Hematopoietic multipotent progenitor cell treated with erythropoietin and hydrocortisone succinate and interleukin-3 and kit ligand, for 8 days (in vitro differentiated cells): ENCODE data around the gene HTR3A.
"Not testable (repeated sequence)": the region's sequence is repeated elsewhere in the genome, so short reads cannot be mapped to it uniquely, and the experiment has no call there.

Source experiments
- DNase-seq: peaks from one replicate; pipeline ENCODE4 v3.0.0-alpha.2; 2015

HTR3A gene

GRCh38 chr11:113974741-113975470 lies at the start of gene HTR3A:
Gene HTR3A, plus strand, starts transcription at chr11:113975108. Its CDS starts 218 bp downstream, at chr11:113975326.
- no peak for DNase-seq

GRCh38 chr11:113926273-113927197 lies 48.4 kb upstream of the HTR3A start:
- DNase-seq, result no peak

GRCh38 chr11:113928311-113928710 lies 46.6 kb upstream of the HTR3A start:
- no peak for DNase-seq

DNA sequence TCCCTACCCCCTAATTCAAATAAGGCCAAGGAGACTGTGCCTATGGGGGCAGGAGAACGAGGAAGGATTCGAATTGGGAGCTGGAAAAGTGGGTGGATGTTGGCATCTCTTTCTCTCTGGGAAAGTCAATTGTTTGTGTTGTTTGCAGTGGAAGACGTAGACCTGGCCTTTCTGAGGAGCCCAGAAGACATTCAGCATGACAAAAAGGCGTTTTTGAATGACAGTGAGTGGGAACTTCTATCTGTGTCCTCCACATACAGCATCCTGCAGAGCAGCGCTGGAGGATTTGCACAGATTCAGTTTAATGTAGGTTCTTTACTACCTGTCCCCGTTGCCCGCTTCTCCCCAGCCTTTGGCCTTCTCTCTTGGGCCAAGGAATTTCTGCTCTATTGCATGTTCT lies 42.1 kb upstream of the HTR3A start:
- DNase-seq, result no peak

DNA sequence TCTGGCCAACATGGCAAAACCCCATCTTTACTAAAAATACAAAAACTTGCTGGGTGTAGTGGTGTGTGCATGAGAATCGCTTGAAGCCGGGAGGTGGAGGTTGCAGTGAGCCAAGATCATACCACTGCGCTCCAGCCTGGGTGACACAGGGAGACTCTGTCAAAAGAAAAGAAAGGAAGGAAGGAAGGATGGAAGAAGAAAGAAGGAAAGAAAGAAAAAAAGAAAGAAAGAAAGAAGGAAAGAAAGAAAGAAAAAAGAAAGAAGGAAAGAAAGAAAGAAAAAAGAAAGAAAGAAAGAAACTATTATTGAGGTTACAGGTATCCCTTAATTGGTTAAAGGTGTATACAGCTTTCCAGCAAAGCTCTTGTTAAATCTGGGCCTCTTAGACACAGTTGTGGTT lies 40.7 kb upstream of the HTR3A start:
- DNase-seq, result not testable (repeated sequence)

- DNase-seq, result no peak
Observed at GRCh38 chr11:113934761-113935160, 40.1 kb upstream of the HTR3A start.

DNA sequence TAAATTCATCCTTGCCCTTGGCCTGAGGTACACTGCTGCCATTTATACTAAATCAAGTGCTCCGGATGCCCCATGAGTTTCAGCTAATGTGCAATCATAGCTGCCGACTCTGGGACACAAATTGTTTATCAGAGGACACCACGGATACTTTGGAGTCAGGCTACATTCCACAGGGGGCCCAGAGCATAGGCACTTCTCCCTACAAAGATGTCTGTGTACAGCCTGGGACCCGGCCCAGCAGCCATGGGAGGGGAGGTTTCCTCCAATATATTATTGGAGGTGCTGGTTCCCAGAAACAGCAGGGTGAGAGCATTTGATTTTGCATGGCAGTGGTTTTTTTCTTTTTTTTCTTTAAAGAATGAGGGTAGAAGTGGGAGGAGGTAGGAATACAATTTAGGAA lies 39.0 kb upstream of the HTR3A start:
- DNase-seq, result no peak

DNA sequence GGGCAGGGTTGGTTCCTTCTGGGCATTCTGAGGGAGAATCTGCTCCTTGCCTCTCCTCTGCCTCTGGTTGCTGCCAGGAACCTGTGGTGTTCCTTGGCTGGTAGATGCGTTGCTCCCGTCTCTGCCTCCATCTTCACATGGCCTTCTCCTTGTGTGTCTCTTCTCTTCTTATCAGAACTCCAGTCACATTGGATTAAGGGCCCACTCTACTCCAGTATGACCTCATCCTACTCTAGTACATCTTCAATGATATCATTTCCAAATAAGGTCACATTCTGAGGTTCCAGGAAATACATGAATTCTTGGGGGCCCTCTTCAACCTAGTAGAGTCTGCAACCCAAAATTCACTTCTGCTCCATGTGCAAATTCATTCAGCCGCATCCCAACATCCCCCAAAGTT lies 37.0 kb upstream of the HTR3A start:
- DNase-seq, result no peak

DNA sequence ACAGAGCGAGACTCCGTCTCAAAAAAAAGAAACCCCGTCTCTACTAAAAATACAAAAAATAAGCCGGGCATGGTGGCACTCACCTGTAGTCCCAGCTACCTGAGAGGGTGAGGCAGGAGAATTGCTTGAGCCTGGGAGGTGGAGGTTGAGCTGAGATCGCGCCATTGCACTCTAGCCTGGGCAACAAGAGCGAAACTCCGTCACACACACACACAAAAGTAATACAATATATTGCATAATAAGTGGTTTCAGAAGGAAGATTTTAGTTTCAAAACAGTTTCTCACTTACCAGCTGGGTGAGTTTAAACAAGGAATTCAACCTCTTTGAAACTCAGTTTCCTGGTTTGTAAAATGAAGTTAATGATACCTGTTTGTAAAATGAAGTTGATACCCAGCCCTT lies 32.7 kb upstream of the HTR3A start:
- no peak for DNase-seq

DNA sequence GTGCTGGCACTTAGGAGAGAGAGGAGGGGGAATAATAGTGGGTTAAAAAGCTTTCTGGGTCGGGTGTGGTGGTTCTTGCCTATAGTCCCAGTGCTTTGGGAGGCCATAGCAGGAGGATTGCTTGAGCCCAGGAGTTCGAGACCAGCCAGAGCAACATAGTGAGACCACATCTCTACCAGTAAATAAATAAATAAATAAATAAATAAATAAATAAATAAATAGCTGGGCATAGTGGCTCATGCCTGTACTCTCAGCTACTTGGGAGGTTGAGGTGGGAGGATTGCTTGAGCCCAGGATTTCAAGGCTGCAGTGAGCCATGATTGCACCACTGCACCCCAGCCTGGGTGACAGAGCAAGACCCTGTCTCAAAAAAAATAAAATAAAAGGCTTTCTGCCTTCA lies 28.7 kb upstream of the HTR3A start:
- DNase-seq, result not testable (repeated sequence)

DNA sequence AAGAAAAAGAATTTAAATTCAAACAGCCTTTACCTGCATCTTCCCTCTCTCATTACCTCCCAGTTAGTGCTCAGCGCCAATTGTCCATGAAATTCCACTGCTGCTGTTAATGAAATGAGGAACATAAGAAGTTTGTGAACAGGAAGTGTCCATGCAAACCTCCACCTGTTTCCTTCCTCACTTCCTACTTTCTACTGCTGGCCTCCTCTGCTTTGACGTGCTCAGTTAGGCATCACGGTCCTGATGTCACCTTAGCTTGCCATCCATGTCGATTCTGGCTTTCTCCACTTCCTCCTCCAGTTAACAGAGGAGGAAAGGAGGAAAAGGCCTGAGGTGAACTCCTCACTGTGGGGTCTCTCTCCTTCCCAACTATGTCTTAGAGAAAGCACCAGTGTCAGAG lies 26.9 kb upstream of the HTR3A start:
- DNase-seq, result no peak

- DNase-seq, result no peak
Observed at GRCh38 chr11:113949891-113950290, 25.0 kb upstream of the HTR3A start.

GRCh38 chr11:113951537-113951936 lies 23.4 kb upstream of the HTR3A start:
- DNase-seq, result no peak

- DNase-seq, result no peak
Observed at GRCh38 chr11:113952070-113952469, 22.8 kb upstream of the HTR3A start.

- DNase-seq, result no peak
Observed at GRCh38 chr11:113952588-113952987, 22.3 kb upstream of the HTR3A start.

GRCh38 chr11:113954235-113954634 lies 20.7 kb upstream of the HTR3A start:
- DNase-seq, result no peak

GRCh38 chr11:113956986-113957385 lies 17.9 kb upstream of the HTR3A start:
- no peak for DNase-seq

- DNase-seq, result no peak
Observed at GRCh38 chr11:113960702-113961330, 14.1 kb upstream of the HTR3A start.

DNA sequence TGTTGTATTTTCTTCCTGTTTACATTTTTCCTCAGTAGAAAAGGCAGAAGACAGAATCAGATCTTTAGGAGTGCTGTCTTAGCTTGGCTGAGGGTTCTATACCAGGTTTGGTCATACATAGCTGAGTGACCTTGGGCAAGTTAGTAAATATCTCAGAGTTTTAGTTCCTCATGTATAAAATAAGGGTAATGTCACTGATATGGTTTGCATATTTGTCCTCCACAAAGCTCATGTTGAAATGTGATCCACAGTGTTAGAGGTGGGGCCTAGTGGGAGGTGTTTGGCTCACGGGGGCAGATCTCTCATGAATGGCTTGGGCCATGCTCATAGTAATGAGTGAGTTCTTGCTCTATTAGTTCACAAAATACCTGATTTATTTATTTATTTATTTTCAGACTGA lies 7.5 kb upstream of the HTR3A start:
- DNase-seq, result no peak

DNA sequence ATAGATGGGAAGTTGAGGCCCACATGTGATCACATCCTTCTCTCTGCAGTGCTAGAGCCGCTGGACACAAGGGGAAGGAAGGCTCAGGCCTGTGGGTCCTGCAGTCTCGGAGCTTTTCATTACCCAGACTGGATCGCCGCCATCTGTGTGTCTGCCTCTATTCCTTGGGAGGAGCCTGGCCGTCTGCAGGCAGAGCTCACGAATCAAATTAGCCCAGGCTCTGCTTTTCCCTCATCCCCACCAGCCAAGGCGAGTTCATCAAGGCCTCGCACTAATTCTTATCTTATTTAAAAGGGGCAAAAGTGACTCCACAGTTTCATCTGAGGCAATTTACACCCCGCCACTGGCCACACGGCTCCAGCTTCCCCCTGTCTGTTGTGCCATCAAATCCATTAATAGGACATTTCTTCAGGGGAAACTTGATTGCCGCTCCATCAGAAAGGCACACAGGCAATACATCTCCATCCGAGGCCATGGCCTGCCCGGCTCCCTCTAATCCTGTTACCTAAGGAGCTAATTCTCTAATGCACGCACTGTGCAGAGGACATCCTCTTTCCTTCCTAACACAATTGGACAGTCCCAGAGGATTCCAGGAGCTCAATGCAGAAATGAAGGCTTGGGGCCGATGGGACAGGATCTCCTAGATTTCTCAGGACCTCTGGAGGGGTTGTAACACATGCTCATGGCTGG lies 3.3 kb upstream of the HTR3A start:
- DNase-seq, result no peak

DNA sequence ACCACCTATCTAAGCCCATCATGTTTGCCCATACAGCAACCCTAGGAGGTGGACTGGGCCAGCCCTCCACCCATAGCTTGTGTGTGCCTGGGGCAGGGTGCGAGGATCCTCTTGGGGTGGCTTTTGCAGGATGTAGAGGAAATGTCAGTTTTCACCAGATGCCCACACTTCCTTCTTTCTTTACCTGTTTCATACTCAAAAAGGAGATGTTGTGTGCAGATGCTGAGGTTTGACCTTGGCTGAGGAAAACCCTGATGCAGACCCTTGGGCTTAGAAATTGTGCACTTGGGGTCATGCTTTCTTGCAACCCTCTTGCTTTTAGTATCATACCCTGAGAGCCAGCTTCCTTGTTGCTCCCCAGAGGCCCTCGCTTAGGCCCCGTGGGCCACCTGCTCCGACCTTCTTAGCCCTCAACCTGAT lies 2.2 kb downstream of the HTR3A start:
- DNase-seq, result no peak

DNA sequence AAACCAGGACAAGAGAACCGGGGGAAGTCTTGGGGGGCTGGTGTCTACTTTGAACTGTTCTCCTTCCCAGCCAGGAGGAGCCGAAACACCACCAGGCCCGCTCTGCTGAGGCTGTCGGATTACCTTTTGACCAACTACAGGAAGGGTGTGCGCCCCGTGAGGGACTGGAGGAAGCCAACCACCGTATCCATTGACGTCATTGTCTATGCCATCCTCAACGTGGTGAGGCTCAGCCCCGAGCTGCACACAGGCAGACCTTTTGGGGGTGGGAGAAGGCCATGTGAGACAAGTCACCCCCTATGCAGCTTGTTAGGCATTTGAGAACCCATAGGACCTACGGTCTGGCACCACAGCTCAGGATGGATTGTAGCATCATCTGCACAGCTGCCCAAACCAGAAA lies 2.8 kb downstream of the HTR3A start:
- no peak for DNase-seq

DNA sequence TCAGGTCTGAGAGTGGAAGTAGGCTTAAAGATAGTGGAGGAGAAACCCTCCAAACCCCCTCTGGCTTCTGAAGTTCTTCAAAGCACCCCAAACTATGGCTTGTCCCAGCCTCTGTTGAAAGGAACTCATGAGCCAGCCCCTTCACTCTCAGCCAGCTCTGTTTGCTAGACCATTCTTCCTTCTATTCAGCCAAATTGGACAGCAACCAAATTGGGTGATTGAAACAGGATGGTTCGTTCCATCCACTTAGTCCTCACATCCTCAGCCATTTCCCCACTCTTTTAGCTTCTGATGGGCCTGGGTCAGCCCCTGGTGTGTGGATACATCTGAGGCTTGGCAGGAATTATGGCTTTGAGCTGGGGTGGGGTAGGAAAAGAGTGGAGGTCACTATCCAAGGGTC lies 4.5 kb downstream of the HTR3A start:
- DNase-seq, result no peak
